T47D (cell line): ENCODE results near the gene JAM3.
A peak's percentile ranks its signal among the peaks of the same experiment; 100 is the strongest.

Experiments used
- DNase-seq, 2 experiments: peaks; one replicate each; pipeline versions ENCODE4 v3.0.0 to v3.0.0-alpha.2; 2011 to 2012; ENCODE audit warnings: low read depth in 1 of 2, low spot score in 1 of 2
- JUND ChIP-seq: IDR thresholded peaks from 2 replicates; pipeline ENCODE4 v1.6.1; 2012; ENCODE audit warnings: low read depth
- in situ Hi-C: cut with HindIII; loops from 2 replicates; pipeline ENCODE4 v1.10.0; 2016; ENCODE audit warnings: low sequenced_read_pairs, low pct_unique_long_range_greater_than_20kb

The JAM3 gene

DNA sequence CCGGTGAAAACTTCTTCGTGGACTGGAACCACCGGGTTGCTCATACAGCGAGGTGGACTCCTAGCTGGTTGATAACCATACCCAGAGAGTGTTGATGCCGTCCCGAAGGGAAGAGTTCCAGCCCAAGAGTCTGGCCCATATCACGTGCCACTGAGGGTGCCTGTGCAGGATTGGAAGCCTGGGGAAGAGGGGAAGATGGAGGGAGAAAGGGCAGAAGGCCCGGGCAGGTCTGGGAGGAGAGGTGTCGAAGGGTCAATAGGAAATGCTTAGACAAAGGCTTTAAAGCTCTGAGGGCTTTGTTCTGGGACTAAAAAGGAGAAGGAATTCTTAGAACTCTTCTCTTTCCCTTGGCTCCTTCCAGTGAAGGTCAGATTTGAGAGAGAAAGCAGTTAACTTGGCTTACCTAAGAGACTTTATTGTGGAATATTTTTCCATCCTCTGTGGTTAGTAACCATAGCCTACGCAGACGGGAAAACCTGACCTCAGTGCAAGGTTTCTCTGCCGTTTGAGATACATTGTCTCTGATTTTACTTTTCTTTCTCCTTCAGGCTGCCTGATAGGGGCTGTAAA lies 70.5 kb downstream of the JAM3 start:
- TF ChIP-seq JUND, result no peak
- no peak for DNase-seq
- in situ Hi-C loops, result no loop called here

DNA sequence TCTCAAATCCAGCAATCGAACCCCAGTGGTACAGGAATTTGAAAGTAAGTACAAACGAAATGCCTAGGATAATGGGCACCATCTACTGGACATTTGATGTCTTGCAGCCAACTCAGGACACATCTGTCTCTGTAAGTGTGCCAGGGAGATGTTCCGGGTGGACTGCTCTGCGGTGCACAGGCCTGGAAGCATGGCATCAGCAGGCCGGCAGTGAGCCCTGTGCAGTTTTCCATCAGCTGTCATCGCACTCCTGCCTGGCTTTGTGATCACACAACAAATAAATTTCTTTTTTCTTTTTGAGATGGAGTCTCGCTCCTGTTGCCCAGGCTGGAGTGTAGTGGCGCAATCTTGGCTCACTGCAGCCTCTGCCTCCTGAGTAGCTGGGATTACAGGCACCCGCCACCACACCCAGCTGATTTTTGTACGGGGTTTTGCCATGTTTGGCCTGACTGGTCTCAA lies 71.0 kb downstream of the JAM3 start:
- in situ Hi-C loops, result no loop called here
- peak; percentile 87 to 91 for DNase-seq
- no peak for TF ChIP-seq JUND

DNA sequence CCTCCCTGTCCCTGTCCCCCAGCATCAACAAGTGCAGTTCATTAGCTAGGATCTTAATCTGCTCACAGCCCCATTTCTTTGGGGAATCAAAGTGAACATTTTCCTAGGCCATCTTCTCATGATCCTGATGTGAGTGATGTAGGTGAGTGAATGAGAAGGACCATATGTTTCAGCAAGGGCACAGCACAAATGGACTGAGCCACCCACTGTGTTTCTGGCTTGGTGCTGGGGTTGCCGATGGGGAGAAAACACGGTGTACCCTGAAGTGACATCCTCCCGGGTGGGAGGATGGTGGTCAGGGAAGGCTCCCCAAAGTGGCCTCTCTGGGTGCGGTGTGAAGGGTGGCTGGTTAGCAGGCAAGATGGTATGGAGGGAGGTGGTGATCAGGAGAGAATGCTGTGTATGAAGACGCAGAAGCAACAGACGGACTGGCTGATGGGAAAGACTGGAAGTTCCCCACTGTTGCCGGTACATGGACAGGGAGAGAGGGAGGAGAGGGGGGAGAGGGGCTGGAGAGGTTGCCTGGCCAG lies 72.2 kb downstream of the JAM3 start:
- in situ Hi-C loops, result no loop called here
- DNase-seq, result no peak
- TF ChIP-seq JUND, result no peak

DNA sequence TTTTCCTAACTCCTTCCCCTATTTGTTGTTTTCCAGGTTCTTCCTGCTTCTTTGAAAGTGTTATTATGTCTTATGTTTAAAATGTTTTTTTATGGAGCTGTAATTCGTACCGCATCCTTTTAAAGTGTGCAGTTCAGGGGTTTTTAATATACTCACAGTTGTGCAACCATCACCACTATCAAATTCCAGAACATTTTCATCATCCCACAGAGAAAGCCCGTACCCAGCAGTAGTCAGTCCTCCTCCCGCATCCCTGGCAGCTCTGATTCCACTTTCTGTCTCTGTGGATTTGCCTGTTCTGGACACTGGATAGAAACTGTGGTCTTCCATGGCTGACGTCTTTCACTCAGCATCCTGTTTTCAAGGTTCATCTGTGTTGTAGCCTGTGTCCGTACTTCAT lies 73.7 kb downstream of the JAM3 start:
- DNase-seq, result no peak
- in situ Hi-C loops, result no loop called here
- TF ChIP-seq JUND, result no peak

DNA sequence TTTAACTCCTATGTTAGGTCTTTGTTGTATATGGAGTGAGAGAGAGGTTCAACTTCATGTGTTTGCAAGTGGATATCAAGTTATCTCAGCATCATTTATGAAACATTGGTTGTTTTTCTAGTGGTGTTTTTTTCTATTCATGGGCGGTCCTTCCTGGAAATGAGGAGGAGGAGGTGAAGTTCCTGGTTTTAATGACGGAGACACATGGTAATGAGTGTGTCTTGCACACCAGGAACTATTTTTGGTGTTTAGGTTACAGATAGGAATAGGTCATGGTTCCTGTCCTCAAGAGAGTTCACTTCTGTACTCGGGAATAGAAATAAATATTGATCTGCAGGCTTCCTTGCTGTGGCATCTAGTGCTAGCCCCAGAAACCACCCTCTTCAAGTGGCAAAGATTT lies 74.9 kb downstream of the JAM3 start:
- in situ Hi-C loops, result no loop called here
- TF ChIP-seq JUND, result no peak
- DNase-seq, result no peak

DNA sequence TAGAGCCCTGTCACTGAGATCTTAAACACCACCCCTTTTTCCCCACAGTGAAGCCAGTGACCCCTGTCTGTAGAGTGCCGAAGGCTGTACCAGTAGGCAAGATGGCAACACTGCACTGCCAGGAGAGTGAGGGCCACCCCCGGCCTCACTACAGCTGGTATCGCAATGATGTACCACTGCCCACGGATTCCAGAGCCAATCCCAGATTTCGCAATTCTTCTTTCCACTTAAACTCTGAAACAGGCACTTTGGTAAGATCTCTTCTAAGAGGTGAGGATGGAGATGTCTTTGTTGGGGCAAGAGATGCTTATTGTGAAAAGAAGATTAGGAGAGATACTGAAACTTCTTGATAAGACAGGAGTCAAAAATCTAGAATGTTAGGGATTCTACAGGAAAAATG lies 75.9 kb downstream of the JAM3 start:
- in situ Hi-C loops, result no loop called here
- DNase-seq, result no peak
- no peak for TF ChIP-seq JUND

DNA sequence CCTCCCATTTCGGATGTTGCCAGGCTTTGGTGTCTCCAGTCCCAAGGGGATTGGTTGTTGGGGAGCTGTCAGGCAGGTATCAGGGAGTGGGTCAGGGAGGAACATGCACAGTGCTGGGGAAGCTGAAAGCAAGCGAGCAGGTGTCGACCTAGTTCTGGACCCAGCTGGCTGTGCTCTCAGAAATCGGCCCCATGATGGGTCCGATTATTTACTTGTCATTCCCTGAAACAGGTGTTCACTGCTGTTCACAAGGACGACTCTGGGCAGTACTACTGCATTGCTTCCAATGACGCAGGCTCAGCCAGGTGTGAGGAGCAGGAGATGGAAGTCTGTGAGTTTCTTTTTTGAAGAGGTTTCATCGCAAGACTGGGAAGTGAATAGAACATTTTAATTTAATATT lies 76.8 kb downstream of the JAM3 start:
- in situ Hi-C loops, result no loop called here
- no peak for DNase-seq
- no peak for TF ChIP-seq JUND

DNA sequence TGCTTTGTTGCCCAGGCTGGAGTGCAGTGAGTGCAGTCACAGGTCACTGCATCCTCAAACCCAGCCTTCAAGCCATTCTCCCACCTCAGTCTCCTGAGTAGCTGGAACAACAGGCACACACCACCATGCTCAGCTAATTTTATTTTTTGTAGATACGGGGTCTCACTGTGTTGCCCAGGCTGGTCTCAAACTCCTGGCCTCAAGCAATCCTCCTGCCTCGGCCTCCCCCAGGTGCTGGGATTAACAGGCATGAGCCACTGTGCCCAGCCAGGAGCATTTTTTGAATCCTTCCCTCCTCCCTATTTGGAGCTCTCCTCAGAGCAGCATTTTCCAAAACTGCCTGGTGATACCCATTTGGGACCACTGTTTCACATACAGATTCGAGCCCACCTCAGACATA lies 77.7 kb downstream of the JAM3 start:
- TF ChIP-seq JUND, result no peak
- in situ Hi-C loops, result no loop called here
- DNase-seq, result no peak

DNA sequence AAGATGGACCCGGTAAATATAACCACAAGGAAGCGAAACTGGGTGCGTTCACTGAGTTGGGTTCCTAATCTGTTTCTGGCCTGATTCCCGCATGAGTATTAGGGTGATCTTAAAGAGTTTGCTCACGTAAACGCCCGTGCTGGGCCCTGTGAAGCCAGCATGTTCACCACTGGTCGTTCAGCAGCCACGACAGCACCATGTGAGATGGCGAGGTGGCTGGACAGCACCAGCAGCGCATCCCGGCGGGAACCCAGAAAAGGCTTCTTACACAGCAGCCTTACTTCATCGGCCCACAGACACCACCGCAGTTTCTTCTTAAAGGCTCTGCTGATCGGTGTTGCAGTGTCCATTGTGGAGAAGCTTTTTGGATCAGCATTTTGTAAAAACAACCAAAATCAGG lies 80.5 kb downstream of the JAM3 start:
- no peak for DNase-seq
- no peak for TF ChIP-seq JUND
- in situ Hi-C loops, result no loop called here

DNA sequence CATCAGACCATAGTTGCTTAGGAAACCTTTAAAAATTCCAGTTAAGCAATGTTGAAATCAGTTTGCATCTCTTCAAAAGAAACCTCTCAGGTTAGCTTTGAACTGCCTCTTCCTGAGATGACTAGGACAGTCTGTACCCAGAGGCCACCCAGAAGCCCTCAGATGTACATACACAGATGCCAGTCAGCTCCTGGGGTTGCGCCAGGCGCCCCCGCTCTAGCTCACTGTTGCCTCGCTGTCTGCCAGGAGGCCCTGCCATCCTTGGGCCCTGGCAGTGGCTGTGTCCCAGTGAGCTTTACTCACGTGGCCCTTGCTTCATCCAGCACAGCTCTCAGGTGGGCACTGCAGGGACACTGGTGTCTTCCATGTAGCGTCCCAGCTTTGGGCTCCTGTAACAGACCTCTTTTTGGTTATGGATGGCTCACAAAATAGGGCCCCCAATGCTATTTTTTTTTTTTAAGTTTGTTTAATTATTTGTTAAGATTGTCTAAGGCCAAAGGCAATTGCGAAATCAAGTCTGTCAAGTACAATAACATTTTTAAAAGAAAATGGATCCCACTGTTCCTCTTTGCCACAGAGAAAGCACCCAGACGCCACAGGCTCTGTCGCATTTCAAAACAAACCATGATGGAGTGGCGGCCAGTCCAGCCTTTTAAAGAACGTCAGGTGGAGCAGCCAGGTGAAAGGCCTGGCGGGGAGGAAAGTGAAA lies 81.5 kb downstream of the JAM3 start:
- no peak for DNase-seq
- in situ Hi-C loops, result no loop called here
- no peak for TF ChIP-seq JUND

DNA sequence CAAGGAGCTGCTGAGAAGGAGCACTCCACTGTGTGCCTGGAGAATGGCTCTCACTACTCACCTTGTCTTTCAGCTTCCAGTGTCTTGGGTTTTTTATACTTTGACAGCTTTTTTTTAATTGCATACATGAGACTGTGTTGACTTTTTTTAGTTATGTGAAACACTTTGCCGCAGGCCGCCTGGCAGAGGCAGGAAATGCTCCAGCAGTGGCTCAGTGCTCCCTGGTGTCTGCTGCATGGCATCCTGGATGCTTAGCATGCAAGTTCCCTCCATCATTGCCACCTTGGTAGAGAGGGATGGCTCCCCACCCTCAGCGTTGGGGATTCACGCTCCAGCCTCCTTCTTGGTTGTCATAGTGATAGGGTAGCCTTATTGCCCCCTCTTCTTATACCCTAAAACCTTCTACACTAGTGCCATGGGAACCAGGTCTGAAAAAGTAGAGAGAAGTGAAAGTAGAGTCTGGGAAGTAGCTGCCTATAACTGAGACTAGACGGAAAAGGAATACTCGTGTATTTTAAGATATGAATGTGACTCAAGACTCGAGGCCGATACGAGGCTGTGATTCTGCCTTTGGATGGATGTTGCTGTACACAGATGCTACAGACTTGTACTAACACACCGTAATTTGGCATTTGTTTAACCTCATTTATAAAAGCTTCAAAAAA lies 82.3 kb downstream of the JAM3 start:
- no peak for TF ChIP-seq JUND
- in situ Hi-C loops, result no loop called here
- DNase-seq, result no peak

DNA sequence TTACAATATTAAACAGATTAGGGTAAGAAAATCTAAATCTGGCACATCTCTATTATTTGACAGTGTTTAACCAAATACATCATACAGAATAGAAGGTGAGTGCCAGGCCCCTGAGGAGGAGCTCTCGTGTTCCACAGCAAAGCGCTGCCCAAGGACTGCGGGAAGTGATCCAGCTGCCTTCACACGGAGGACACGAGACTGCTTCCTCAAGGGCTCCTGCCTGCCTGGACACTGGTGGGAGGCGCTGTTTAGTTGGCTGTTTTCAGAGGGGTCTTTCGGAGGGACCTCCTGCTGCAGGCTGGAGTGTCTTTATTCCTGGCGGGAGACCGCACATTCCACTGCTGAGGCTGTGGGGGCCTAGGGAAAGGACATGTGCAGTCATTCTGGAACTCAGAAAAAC lies 83.8 kb downstream of the JAM3 start:
- no peak for DNase-seq
- TF ChIP-seq JUND, result no peak
- in situ Hi-C loops, result no loop called here
